GM23248 (cell line): Measurements from ENCODE around the gene HELZ2.

Experiments
- EZH2 ChIP-seq: fragments of 200-600 bp; sonication (generic); IDR thresholded peaks from 2 replicates; pipeline ENCODE4 v1.6.1; 2018; ENCODE audit warnings: antibody characterized with exemption, mild to moderate bottlenecking; ENCODE audit not compliant: insufficient read depth, poor library complexity, severe bottlenecking
- EZH2phosphoT487 ChIP-seq: fragments of 200-600 bp; sonication (generic); IDR thresholded peaks from 2 replicates; pipeline ENCODE4 v1.6.1; 2018; ENCODE audit warnings: antibody characterized with exemption, moderate library complexity, mild to moderate bottlenecking, low read depth; ENCODE audit not compliant: insufficient read depth

DNA sequence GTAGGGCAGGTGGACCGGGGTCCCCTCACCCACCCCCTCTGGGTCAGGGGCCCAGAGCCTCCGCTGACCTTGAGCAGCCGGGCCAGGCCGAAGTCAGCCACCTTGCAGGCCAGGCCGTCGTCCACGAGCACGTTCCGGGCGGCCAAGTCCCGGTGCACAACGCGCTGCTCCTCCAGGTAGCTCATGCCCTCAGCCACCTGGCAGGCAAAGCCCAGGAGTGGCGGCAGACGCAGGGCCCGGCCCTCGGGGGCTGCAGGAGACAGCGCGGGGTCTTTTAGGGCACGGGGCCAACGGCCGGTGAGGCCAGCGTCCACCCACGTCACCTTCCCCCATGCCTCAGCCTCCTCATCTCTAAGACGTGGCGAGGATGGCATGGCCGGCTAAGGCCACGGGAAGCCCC lies 32.7 kb downstream of the HELZ2 start:
- TF ChIP-seq EZH2phosphoT487: no peak
- no peak for TF ChIP-seq EZH2
